Measurements from ENCODE around the gene TMEM214. TPM values are rescaled to one million over a fixed set of nuclear protein-coding genes. Genes with fewer than 3 reads are reported as not detected.

TMEM214 gene
- total RNA-seq, 2 donors from 2014 or later = 52.7 to 63.7 TPM

GRCh38 chr2:27009716-27010115 is 23.0 kb upstream of the TMEM214 start:
- no peaks in the 10 kb centered on the region for H3K36me3 ChIP-seq (ENCODE audit: control insufficient read depth, insufficient read depth, low read length)
- no peak overlapping the region for H3K4me3 ChIP-seq (ENCODE audit: low read length)
- peaks cover 11% of the 10 kb centered on the region for H3K36me3 Mint-ChIP-seq (ENCODE audit: low read depth)
- peaks cover 10% of the 10 kb centered on the region for H3K4me1 Mint-ChIP-seq
- peaks cover 3% of the 10 kb centered on the region for H3K9me3 Mint-ChIP-seq
- H3K9me3 ChIP-seq (ENCODE audit: control insufficient read depth, low read length) = no peaks in the 10 kb centered on the region
- no peak overlapping the region for H3K9ac ChIP-seq (ENCODE audit: extremely low read depth, low read length, poor library complexity, severe bottlenecking)
- H3K4me3 Mint-ChIP-seq = no peak overlapping the region
- 83 to 84% methylated on average over 1 to 2 of the region's 2 CpGs for WGBS, 2 experiments (ENCODE audit: insufficient coverage in 1 of 2, insufficient read length in 1 of 2)
- peaks cover 9% of the 10 kb centered on the region for H3K27me3 Mint-ChIP-seq (ENCODE audit: insufficient read depth)
- no peak overlapping the region for H3K27ac ChIP-seq (ENCODE audit: low read depth, low read length)
- H3K4me1 ChIP-seq (ENCODE audit: control insufficient read depth, insufficient read depth, low read length) = no peaks in the 10 kb centered on the region
- DNase-seq = no peak
- TF ChIP-seq, protein P1, sequence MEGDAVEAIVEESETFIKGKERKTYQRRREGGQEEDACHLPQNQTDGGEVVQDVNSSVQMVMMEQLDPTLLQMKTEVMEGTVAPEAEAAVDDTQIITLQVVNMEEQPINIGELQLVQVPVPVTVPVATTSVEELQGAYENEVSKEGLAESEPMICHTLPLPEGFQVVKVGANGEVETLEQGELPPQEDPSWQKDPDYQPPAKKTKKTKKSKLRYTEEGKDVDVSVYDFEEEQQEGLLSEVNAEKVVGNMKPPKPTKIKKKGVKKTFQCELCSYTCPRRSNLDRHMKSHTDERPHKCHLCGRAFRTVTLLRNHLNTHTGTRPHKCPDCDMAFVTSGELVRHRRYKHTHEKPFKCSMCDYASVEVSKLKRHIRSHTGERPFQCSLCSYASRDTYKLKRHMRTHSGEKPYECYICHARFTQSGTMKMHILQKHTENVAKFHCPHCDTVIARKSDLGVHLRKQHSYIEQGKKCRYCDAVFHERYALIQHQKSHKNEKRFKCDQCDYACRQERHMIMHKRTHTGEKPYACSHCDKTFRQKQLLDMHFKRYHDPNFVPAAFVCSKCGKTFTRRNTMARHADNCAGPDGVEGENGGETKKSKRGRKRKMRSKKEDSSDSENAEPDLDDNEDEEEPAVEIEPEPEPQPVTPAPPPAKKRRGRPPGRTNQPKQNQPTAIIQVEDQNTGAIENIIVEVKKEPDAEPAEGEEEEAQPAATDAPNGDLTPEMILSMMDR (conservative IDR thresholded peaks at IDR 0.05) = no peak
- H3K27ac Mint-ChIP-seq = no peak overlapping the region
- H3K27me3 ChIP-seq (ENCODE audit: control insufficient read depth, insufficient read depth, low read length, poor library complexity, severe bottlenecking) = no peaks in the 10 kb centered on the region

DNA sequence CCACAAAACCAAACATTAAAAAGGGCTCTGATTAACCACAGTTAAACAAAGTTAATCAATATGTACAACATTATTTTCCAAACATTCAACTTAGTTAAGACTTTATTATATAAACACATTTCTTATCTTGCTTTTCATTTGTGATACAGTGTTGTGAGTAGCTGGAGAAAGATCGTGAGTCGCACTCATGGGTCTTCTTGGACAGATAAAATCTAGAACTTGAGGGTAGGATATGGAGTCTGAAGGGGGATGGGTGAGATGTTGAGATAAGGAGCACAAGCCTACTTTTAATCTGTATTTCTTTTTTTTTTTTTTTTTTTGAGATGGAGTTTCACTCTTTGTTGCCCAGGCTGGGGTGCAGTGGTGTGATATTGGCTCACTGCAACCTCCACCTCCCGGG is 22.6 kb upstream of the TMEM214 start:
- peaks cover 9% of the 10 kb centered on the region for H3K27me3 Mint-ChIP-seq (ENCODE audit: insufficient read depth)
- H3K27ac ChIP-seq (ENCODE audit: low read depth, low read length) = no peak overlapping the region
- no peak overlapping the region for H3K4me3 ChIP-seq (ENCODE audit: low read length)
- H3K4me3 Mint-ChIP-seq = no peak overlapping the region
- H3K4me1 ChIP-seq (ENCODE audit: control insufficient read depth, insufficient read depth, low read length) = no peaks in the 10 kb centered on the region
- no peak for DNase-seq
- WGBS, 2 experiments (ENCODE audit: insufficient coverage in 1 of 2, insufficient read length in 1 of 2) = 95% methylated on average over 3 of the region's 3 CpGs; no CpG with 5 or more reads in 1 of the 2 experiments
- H3K36me3 Mint-ChIP-seq (ENCODE audit: low read depth) = peaks cover 13% of the 10 kb centered on the region
- H3K9me3 Mint-ChIP-seq = peaks cover 3% of the 10 kb centered on the region
- peaks cover 10% of the 10 kb centered on the region for H3K4me1 Mint-ChIP-seq
- TF ChIP-seq, protein P1 (conservative IDR thresholded peaks at IDR 0.05) = no peak
- no peak overlapping the region for H3K27ac Mint-ChIP-seq
- no peaks in the 10 kb centered on the region for H3K27me3 ChIP-seq (ENCODE audit: control insufficient read depth, insufficient read depth, low read length, poor library complexity, severe bottlenecking)
- H3K9me3 ChIP-seq (ENCODE audit: control insufficient read depth, low read length) = no peaks in the 10 kb centered on the region
- no peaks in the 10 kb centered on the region for H3K36me3 ChIP-seq (ENCODE audit: control insufficient read depth, insufficient read depth, low read length)
- no peak overlapping the region for H3K9ac ChIP-seq (ENCODE audit: extremely low read depth, low read length, poor library complexity, severe bottlenecking)

GRCh38 chr2:27013738-27014137 is 19.0 kb upstream of the TMEM214 start:
- TF ChIP-seq, protein P1 (conservative IDR thresholded peaks at IDR 0.05) = no peak
- no peaks in the 10 kb centered on the region for H3K36me3 ChIP-seq (ENCODE audit: control insufficient read depth, insufficient read depth, low read length)
- no peak overlapping the region for H3K27ac Mint-ChIP-seq
- WGBS, 2 experiments (ENCODE audit: insufficient coverage in 1 of 2, insufficient read length in 1 of 2) = 90 to 94% methylated on average over 4 of the region's 4 CpGs
- H3K9me3 ChIP-seq (ENCODE audit: control insufficient read depth, low read length) = no peaks in the 10 kb centered on the region
- peaks cover 13% of the 10 kb centered on the region for H3K36me3 Mint-ChIP-seq (ENCODE audit: low read depth)
- peaks cover 4% of the 10 kb centered on the region for H3K27me3 Mint-ChIP-seq (ENCODE audit: insufficient read depth)
- H3K4me1 ChIP-seq (ENCODE audit: control insufficient read depth, insufficient read depth, low read length) = peaks cover 3% of the 10 kb centered on the region
- H3K27me3 ChIP-seq (ENCODE audit: control insufficient read depth, insufficient read depth, low read length, poor library complexity, severe bottlenecking) = no peaks in the 10 kb centered on the region
- peaks cover 3% of the 10 kb centered on the region for H3K9me3 Mint-ChIP-seq
- no peak overlapping the region for H3K27ac ChIP-seq (ENCODE audit: low read depth, low read length)
- no peak for DNase-seq
- H3K4me1 Mint-ChIP-seq = peaks cover 4% of the 10 kb centered on the region
- H3K4me3 ChIP-seq (ENCODE audit: low read length) = no peak overlapping the region
- no peak overlapping the region for H3K9ac ChIP-seq (ENCODE audit: extremely low read depth, low read length, poor library complexity, severe bottlenecking)
- no peak overlapping the region for H3K4me3 Mint-ChIP-seq

Data from endodermal cell (in vitro differentiated cells).